Measurements from ENCODE around the gene CCDC157. TPM values are rescaled to one million over a fixed set of nuclear protein-coding genes. Genes with fewer than 3 reads are reported as not detected.

The CCDC157 gene
- total and polyA plus RNA-seq, 9 of the 15 experiments (the other 6 are each of a cell fraction or from before 2014, with no cell fraction given), result 0.04 to 1.3 (median 0.68) TPM

DNA sequence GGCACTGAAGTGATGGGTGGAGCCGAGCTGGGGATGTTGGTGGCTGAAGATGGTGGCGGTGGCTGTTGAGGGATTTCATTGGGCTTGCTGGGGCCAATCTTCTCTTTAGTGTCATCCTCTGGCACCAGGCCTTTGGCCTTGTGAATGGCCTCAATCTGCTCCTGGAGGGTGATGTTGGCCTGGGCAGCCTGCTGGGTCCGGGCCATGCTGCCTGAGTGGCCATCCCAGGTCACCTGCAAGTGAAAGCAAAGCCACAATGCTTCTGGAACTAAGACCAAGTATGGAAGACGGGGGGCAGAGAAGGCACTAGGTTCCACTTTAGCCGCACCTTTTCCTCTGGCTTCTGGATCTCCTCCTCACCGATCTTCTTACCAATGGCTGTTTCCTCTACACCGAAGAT is 18.0 kb upstream of the CCDC157 start:
- Histone ChIP-seq H3K27me3 (ENCODE audit: control insufficient read depth in 2 of 2, insufficient read depth in 2 of 2, low read length in 2 of 2) (no peaks in the 10 kb centered on the region), H3K4me1 (replicated peaks in 1 of 2; ENCODE audit: control insufficient read depth in 2 of 2, insufficient read depth in 2 of 2, low read length in 2 of 2) (no peaks in the 10 kb centered on the region), H3K4me3 (no peak overlapping the region), H3K79me2 (ENCODE audit: control insufficient read depth, insufficient read depth, low read length) (no peaks in the 10 kb centered on the region), H3K4me2 (ENCODE audit: insufficient read depth, low read length) (no peak overlapping the region), H3K27ac (ENCODE audit: extremely low read depth, low read depth, low read length) (no peak overlapping the region), H3K9me3 (replicated peaks; ENCODE audit: control insufficient read depth, insufficient read depth, low read depth, low read length) (no peaks in the 10 kb centered on the region), H3K9me1 (ENCODE audit: control insufficient read depth, insufficient read depth, low read length) (no peaks in the 10 kb centered on the region), H3K36me3 (ENCODE audit: control insufficient read depth, insufficient read depth, low read length) (peaks cover 98% of the 10 kb centered on the region), H2AFZ (ENCODE audit: low read depth, low read length) (no peak overlapping the region), H4K20me1 (replicated peaks; ENCODE audit: control insufficient read depth, insufficient read depth, low read length) (no peaks in the 10 kb centered on the region), H3K9ac (ENCODE audit: insufficient read depth in 1 of 2, low read depth in 2 of 2, low read length in 2 of 2) (no peak overlapping the region)
- intact Hi-C loops (cut with micrococcal nuclease) (no loop called here), in situ Hi-C loops (cut with MboI) (no loop called here)
- no TSS peak for BruUV-seq (replicated peaks)
- CTCF ChIA-PET (ENCODE audit: low intra/inter-chr PET ratio), result no interaction called here
- POLR2A ChIA-PET, result interaction anchor here (0.7 to 2.2 kb wide), 4 partner anchors 11 to 51 kb away, joined by 3 to 8 read pairs (median 3); partner anchors contain the start of genes CCDC157, SF3A1 and TBC1D10A
- DNase-seq (ENCODE audit: extremely low read depth in 1 of 4, low spot score in 3 of 4) (no peak), FAIRE-seq (no peak), ATAC-seq (no peak)
- WGBS (ENCODE audit: insufficient coverage, low coverage, missing lambda C conversion rate), result 93% methylated on average over 7 of the region's 7 CpGs
- no peak for TF ChIP-seq PML (IDR thresholded peaks at IDR 0.05; ENCODE audit: low read length)
- TF ChIP-seq BDP1 (IDR thresholded peaks at IDR 0.05; ENCODE audit: insufficient read depth, insufficient read length), result no peak
- TF ChIP-seq, protein P1, sequence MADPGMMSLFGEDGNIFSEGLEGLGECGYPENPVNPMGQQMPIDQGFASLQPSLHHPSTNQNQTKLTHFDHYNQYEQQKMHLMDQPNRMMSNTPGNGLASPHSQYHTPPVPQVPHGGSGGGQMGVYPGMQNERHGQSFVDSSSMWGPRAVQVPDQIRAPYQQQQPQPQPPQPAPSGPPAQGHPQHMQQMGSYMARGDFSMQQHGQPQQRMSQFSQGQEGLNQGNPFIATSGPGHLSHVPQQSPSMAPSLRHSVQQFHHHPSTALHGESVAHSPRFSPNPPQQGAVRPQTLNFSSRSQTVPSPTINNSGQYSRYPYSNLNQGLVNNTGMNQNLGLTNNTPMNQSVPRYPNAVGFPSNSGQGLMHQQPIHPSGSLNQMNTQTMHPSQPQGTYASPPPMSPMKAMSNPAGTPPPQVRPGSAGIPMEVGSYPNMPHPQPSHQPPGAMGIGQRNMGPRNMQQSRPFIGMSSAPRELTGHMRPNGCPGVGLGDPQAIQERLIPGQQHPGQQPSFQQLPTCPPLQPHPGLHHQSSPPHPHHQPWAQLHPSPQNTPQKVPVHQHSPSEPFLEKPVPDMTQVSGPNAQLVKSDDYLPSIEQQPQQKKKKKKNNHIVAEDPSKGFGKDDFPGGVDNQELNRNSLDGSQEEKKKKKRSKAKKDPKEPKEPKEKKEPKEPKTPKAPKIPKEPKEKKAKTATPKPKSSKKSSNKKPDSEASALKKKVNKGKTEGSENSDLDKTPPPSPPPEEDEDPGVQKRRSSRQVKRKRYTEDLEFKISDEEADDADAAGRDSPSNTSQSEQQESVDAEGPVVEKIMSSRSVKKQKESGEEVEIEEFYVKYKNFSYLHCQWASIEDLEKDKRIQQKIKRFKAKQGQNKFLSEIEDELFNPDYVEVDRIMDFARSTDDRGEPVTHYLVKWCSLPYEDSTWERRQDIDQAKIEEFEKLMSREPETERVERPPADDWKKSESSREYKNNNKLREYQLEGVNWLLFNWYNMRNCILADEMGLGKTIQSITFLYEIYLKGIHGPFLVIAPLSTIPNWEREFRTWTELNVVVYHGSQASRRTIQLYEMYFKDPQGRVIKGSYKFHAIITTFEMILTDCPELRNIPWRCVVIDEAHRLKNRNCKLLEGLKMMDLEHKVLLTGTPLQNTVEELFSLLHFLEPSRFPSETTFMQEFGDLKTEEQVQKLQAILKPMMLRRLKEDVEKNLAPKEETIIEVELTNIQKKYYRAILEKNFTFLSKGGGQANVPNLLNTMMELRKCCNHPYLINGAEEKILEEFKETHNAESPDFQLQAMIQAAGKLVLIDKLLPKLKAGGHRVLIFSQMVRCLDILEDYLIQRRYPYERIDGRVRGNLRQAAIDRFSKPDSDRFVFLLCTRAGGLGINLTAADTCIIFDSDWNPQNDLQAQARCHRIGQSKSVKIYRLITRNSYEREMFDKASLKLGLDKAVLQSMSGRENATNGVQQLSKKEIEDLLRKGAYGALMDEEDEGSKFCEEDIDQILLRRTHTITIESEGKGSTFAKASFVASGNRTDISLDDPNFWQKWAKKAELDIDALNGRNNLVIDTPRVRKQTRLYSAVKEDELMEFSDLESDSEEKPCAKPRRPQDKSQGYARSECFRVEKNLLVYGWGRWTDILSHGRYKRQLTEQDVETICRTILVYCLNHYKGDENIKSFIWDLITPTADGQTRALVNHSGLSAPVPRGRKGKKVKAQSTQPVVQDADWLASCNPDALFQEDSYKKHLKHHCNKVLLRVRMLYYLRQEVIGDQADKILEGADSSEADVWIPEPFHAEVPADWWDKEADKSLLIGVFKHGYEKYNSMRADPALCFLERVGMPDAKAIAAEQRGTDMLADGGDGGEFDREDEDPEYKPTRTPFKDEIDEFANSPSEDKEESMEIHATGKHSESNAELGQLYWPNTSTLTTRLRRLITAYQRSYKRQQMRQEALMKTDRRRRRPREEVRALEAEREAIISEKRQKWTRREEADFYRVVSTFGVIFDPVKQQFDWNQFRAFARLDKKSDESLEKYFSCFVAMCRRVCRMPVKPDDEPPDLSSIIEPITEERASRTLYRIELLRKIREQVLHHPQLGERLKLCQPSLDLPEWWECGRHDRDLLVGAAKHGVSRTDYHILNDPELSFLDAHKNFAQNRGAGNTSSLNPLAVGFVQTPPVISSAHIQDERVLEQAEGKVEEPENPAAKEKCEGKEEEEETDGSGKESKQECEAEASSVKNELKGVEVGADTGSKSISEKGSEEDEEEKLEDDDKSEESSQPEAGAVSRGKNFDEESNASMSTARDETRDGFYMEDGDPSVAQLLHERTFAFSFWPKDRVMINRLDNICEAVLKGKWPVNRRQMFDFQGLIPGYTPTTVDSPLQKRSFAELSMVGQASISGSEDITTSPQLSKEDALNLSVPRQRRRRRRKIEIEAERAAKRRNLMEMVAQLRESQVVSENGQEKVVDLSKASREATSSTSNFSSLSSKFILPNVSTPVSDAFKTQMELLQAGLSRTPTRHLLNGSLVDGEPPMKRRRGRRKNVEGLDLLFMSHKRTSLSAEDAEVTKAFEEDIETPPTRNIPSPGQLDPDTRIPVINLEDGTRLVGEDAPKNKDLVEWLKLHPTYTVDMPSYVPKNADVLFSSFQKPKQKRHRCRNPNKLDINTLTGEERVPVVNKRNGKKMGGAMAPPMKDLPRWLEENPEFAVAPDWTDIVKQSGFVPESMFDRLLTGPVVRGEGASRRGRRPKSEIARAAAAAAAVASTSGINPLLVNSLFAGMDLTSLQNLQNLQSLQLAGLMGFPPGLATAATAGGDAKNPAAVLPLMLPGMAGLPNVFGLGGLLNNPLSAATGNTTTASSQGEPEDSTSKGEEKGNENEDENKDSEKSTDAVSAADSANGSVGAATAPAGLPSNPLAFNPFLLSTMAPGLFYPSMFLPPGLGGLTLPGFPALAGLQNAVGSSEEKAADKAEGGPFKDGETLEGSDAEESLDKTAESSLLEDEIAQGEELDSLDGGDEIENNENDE (IDR thresholded peaks at IDR 0.05; ENCODE audit: low read depth, low read length), result no peak
- TF ChIP-seq ZNF589 (CRISPR knock-in tag; IDR thresholded peaks at IDR 0.05; ENCODE audit: low read depth), result no peak
- no peak for TF ChIP-seq ETV5 (CRISPR knock-in tag; IDR thresholded peaks at IDR 0.05; ENCODE audit: low read depth)
- TF ChIP-seq NONO (IDR thresholded peaks at IDR 0.05; ENCODE audit: low read depth in 2 of 2, low read length in 1 of 2), result no peak
- no peak for TF ChIP-seq MYBL2 (IDR thresholded peaks at IDR 0.05; ENCODE audit: low read depth)
- no peak for TF ChIP-seq MYBL2 (CRISPR knock-in tag; IDR thresholded peaks at IDR 0.05; ENCODE audit: borderline replicate concordance)
- no peak for TF ChIP-seq ESRRA (IDR thresholded peaks at IDR 0.05; ENCODE audit: borderline replicate concordance, low read depth)
